Testis (tissue), 2 donors: ENCODE measurements around the gene SMIM5.

Source experiments
- CTCF ChIP-seq, 3 experiments: fragments of 450-650 bp in 2 of 3; fragments of 200-600 bp in 1 of 3; sonication (generic) in 1 of 3; IDR thresholded peaks; one replicate each; pipeline ENCODE4 v1.5.1; 2016 to 2019; ENCODE audit warnings: antibody characterized with exemption in 3 of 3, mild to moderate bottlenecking in 2 of 3, moderate library complexity in 1 of 3
- POLR2A ChIP-seq: fragments of 450-650 bp; IDR thresholded peaks from one replicate; pipeline ENCODE4 v1.6.1; 2017; ENCODE audit warnings: antibody characterized with exemption, mild to moderate bottlenecking, moderate library complexity

DNA sequence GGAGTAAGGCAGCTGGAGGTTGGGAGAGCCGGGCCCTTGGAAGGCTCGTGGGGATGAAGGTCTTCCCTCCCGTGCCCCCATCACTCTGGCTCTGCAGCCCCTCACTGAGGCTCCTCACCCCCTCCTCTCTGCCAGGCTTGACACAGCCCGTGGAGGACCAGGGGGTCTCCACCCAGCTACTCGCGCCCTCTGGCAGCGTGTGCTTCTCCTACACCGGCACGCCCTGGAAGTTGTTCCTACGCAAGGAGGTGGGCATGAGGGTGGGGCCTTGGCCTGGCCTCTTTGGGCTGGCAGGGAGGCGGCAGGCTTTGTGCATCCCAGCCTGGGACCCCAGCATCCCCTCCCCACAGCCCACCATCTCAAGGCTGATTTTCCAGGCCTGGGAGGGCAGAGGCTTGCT lies 15.6 kb upstream of the SMIM5 start:
- TF ChIP-seq CTCF (IDR thresholded peaks at IDR 0.05) (no peak), POLR2A (no peak)
